CD14-positive monocyte (primary cell): ENCODE data around the gene C19orf33. TPM values are rescaled to one million over a fixed set of nuclear protein-coding genes. Genes with fewer than 3 reads are reported as not detected.

Experiments
- DNase-seq, 3 donors: peaks; one replicate each; pipeline ENCODE4 v3.0.0-alpha.2; 2011 to 2022
- H2AFZ ChIP-seq: 2 replicates; pipeline ENCODE4 v1.6.0; 2012; ENCODE audit warnings: mild to moderate bottlenecking, low read depth, low read length, inconsistent platforms; ENCODE audit not compliant: insufficient read depth, poor library complexity, severe bottlenecking
- H3K27ac ChIP-seq, 2 donors: 1 replicate in 1 of 2; 2 replicates in 1 of 2; pipeline ENCODE4 v1.5.1; 2012 to 2013; ENCODE audit warnings: low read length in 2 of 2, control low read depth in 1 of 2, inconsistent platforms in 1 of 2, low read depth in 1 of 2, mild to moderate bottlenecking in 1 of 2
- H3K27me3 ChIP-seq, 2 donors: one replicate each; pipeline versions ENCODE4 v1.6.0 to v1.6.1; 2011 to 2013; ENCODE audit warnings: low read length in 2 of 2; ENCODE audit not compliant: control insufficient read depth in 2 of 2, insufficient read depth in 2 of 2
- H3K36me3 ChIP-seq, 2 donors: replicated peaks in 1 of 2; 1 replicate in 1 of 2; 2 replicates in 1 of 2; pipeline versions ENCODE4 v1.5.1 to v1.6.1; 2012 to 2013; ENCODE audit warnings: low read length in 2 of 2, control low read depth in 1 of 2, inconsistent platforms in 1 of 2, mild to moderate bottlenecking in 1 of 2; ENCODE audit not compliant: insufficient read depth in 2 of 2, control insufficient read depth in 1 of 2
- H3K4me1 ChIP-seq, 2 donors: 1 replicate in 1 of 2; 2 replicates in 1 of 2; pipeline versions ENCODE4 v1.5.1 to v1.6.1; 2012 to 2013; ENCODE audit warnings: low read length in 2 of 2, control low read depth in 1 of 2, inconsistent platforms in 1 of 2, mild to moderate bottlenecking in 1 of 2, moderate library complexity in 1 of 2; ENCODE audit not compliant: insufficient read depth in 2 of 2, control insufficient read depth in 1 of 2
- H3K4me2 ChIP-seq: replicated peaks from 2 replicates; pipeline ENCODE3; 2012; ENCODE audit warnings: low read length, moderate library complexity, mild to moderate bottlenecking; ENCODE audit not compliant: poor library complexity, severe bottlenecking; ENCODE audit errors: extremely low read depth
- H3K4me3 ChIP-seq, 3 experiments: fragments of 200-600 bp in 1 of 3; sonication (generic) in 1 of 3; replicated peaks in 1 of 3; 1 replicate in 2 of 3; 2 replicates in 1 of 3; pipeline ENCODE4 v1.5.1; 2011 to 2013; ENCODE audit warnings: low read length in 3 of 3, mild to moderate bottlenecking in 3 of 3, control low read depth in 2 of 3, low read depth in 2 of 3, inconsistent platforms in 1 of 3, moderate library complexity in 1 of 3
- H3K79me2 ChIP-seq: 2 replicates; pipeline ENCODE4 v1.6.0; 2012; ENCODE audit warnings: mild to moderate bottlenecking, control low read depth, inconsistent platforms, low read length, moderate library complexity; ENCODE audit not compliant: insufficient read depth
- H3K9ac ChIP-seq: 2 replicates; pipeline ENCODE4 v1.6.0; 2017; ENCODE audit warnings: low read length, mild to moderate bottlenecking; ENCODE audit not compliant: insufficient read depth, poor library complexity, severe bottlenecking
- H3K9me3 ChIP-seq, 2 donors: replicated peaks in 1 of 2; 1 replicate in 1 of 2; 2 replicates in 1 of 2; pipeline versions ENCODE4 v1.5.1 to v1.6.1; 2012 to 2013; ENCODE audit warnings: low read length in 2 of 2, control low read depth in 1 of 2; ENCODE audit not compliant: control insufficient read depth in 1 of 2, insufficient read depth in 1 of 2
- H4K20me1 ChIP-seq: 2 replicates; pipeline ENCODE4 v1.6.0; 2012; ENCODE audit warnings: mild to moderate bottlenecking, low read length, control low read depth, moderate library complexity; ENCODE audit not compliant: insufficient read depth
- H3K27ac Mint-ChIP-seq, 7 donors: one replicate each; pipeline ENCODE4 v1.8.0; 2020; ENCODE audit warnings: mild to moderate bottlenecking in 7 of 7, mixed read lengths in 7 of 7, moderate library complexity in 6 of 7, inconsistent platforms in 2 of 7
- H3K27me3 Mint-ChIP-seq, 3 donors: one replicate each; pipeline ENCODE4 v1.8.0; 2021 to 2022; ENCODE audit warnings: low read depth in 3 of 3, mild to moderate bottlenecking in 3 of 3, mixed read lengths in 3 of 3, moderate library complexity in 3 of 3, inconsistent platforms in 1 of 3
- H3K36me3 Mint-ChIP-seq, 2 donors: one replicate each; pipeline ENCODE4 v1.8.0; 2020; ENCODE audit warnings: mixed read lengths in 2 of 2, inconsistent platforms in 1 of 2, mild to moderate bottlenecking in 1 of 2
- H3K4me1 Mint-ChIP-seq: one replicate; pipeline ENCODE4 v1.8.0; 2020; ENCODE audit warnings: mild to moderate bottlenecking, mixed read lengths
- H3K4me3 Mint-ChIP-seq, 2 donors: one replicate each; pipeline ENCODE4 v1.8.0; 2020; ENCODE audit warnings: mild to moderate bottlenecking in 2 of 2, mixed read lengths in 2 of 2, moderate library complexity in 1 of 2
- H3K9me3 Mint-ChIP-seq, 7 donors: one replicate each; pipeline ENCODE4 v1.8.0; 2020 to 2022; ENCODE audit warnings: mixed read lengths in 7 of 7, mild to moderate bottlenecking in 6 of 7, moderate library complexity in 6 of 7, inconsistent platforms in 2 of 7
- WGBS: methylation state at CpG from one replicate; pipeline ENCODE4 v1.1.5; 2013; ENCODE audit warnings: missing lambda C conversion rate; ENCODE audit not compliant: insufficient coverage; 5-methylcytosine and 5-hydroxymethylcytosine counted together
- intact Hi-C, 2 donors: fragments of 100-400 bp; cut with micrococcal nuclease; formaldehyde crosslinking; loops; one replicate each; pipeline versions ENCODE4 v1.15.0 to v1.15.1; 2023
- polyA plus RNA-seq, 3 donors: library from polyadenylated mRNA; depleted of rRNA in 1 of 3; unstranded in 2 of 3; stranded (reverse) in 1 of 3; fragments of 300-500 nt in 2 of 3; fragments of >200 nt in 1 of 3; fragmentation: Illumina TruSeq in 2 of 3; gene quantifications; 1 replicate in 2 of 3; 2 replicates in 1 of 3; pipeline ENCODE4 v1.2.3, GENCODE V29; 2012 to 2021
- TF ChIP-seq, protein P1 (sequence below): fragments of 200-600 bp; IDR thresholded peaks from one replicate; pipeline ENCODE4 v1.8.0; 2022; ENCODE audit warnings: antibody characterized with exemption, mild to moderate bottlenecking

Gene C19orf33
- polyA plus RNA-seq, 3 donors = 0.43 to 0.73 (median 0.69) TPM

DNA sequence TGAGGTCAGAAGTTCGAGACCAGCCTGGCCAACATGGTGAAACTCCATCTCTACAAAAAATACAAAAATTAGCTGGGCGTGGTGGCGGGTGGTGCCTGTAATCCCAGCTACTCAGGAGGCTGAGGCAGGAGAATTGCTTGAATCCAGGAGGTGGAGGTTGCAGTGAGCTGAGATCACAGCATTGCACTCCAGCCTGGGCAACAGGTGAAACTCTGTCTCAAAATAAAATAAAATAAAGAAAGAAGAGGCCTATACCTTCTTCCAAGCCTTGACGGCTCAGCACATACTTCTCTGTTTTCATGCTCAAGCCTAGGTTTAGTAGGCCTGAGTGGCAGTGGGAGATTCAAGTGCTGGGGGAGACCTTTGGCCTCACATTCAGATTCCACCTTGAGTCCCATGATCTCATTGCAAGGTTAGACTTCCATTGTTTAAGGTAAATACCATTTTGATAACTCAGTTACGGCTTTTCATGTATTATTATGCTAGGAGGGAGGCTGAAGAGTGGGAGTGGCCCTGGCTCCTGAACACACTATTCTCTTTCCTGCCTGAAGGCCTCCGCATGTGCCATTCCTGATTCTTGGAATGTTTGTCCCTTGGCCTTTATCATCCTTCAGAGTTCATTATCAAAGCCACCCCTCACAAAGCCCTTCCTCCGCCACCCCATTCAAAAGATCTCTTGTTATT, 41.3 kb upstream of the C19orf33 start:
- no peak overlapping the region for H2AFZ ChIP-seq
- H3K9me3 ChIP-seq = no peaks in the 10 kb centered on the region
- no peak overlapping the region for H3K4me2 ChIP-seq
- H3K9me3 Mint-ChIP-seq = peaks cover 0 to 2% (median 0%) of the 10 kb centered on the region in 7 donors
- H3K4me1 ChIP-seq = peaks cover 30 to 41% of the 10 kb centered on the region in 2 donors
- H3K36me3 Mint-ChIP-seq = peaks cover 5 to 10% of the 10 kb centered on the region in 2 donors
- H3K27me3 ChIP-seq = peaks cover 0 to 7% of the 10 kb centered on the region in 2 donors
- peaks cover 4 to 17% (median 16%) of the 10 kb centered on the region in 3 donors for H3K27me3 Mint-ChIP-seq
- H3K4me1 Mint-ChIP-seq = peaks cover 39% of the 10 kb centered on the region
- no peaks in the 10 kb centered on the region for H3K36me3 ChIP-seq
- H3K27ac Mint-ChIP-seq = peak overlapping the region in 2 of 7 donors; percentile 69 to 83
- no peak overlapping the region for H3K4me3 ChIP-seq
- peaks cover 10% of the 10 kb centered on the region for H4K20me1 ChIP-seq
- no peak for DNase-seq
- TF ChIP-seq, protein P1, sequence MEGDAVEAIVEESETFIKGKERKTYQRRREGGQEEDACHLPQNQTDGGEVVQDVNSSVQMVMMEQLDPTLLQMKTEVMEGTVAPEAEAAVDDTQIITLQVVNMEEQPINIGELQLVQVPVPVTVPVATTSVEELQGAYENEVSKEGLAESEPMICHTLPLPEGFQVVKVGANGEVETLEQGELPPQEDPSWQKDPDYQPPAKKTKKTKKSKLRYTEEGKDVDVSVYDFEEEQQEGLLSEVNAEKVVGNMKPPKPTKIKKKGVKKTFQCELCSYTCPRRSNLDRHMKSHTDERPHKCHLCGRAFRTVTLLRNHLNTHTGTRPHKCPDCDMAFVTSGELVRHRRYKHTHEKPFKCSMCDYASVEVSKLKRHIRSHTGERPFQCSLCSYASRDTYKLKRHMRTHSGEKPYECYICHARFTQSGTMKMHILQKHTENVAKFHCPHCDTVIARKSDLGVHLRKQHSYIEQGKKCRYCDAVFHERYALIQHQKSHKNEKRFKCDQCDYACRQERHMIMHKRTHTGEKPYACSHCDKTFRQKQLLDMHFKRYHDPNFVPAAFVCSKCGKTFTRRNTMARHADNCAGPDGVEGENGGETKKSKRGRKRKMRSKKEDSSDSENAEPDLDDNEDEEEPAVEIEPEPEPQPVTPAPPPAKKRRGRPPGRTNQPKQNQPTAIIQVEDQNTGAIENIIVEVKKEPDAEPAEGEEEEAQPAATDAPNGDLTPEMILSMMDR = no peak
- 100% methylated on average over 2 of the region's 7 CpGs for WGBS
- H3K79me2 ChIP-seq = peaks cover 18% of the 10 kb centered on the region
- no peak overlapping the region for H3K9ac ChIP-seq
- H3K4me3 Mint-ChIP-seq = no peak overlapping the region
- intact Hi-C loops = no loop called here
- H3K27ac ChIP-seq = no peak overlapping the region

- H3K27me3 Mint-ChIP-seq = peaks cover 6 to 12% (median 12%) of the 10 kb centered on the region in 3 donors
- H3K27me3 ChIP-seq = no peaks in the 10 kb centered on the region
- no peaks in the 10 kb centered on the region for H3K36me3 ChIP-seq
- DNase-seq = peak; percentile 77 to 89 (median 88)
- H3K4me3 Mint-ChIP-seq = peak overlapping the region; percentile 91 to 95
- TF ChIP-seq, protein P1 = no peak
- peak overlapping the region; percentile 82 to 89 for H3K27ac ChIP-seq
- peak overlapping the region; percentile 89 to 96 (median 95) for H3K27ac Mint-ChIP-seq
- peak overlapping the region; percentile 50 to 85 (median 56) for H3K4me3 ChIP-seq
- H3K9me3 Mint-ChIP-seq = peaks cover 0 to 2% (median 0%) of the 10 kb centered on the region in 7 donors
- peaks cover 21% of the 10 kb centered on the region for H3K79me2 ChIP-seq
- no peaks in the 10 kb centered on the region for H3K9me3 ChIP-seq
- H3K4me2 ChIP-seq = peak overlapping the region; percentile 95
- H4K20me1 ChIP-seq = peaks cover 13% of the 10 kb centered on the region
- peaks cover 30 to 44% of the 10 kb centered on the region in 2 donors for H3K4me1 ChIP-seq
- WGBS = 3% methylated on average over 34 of the region's 34 CpGs
- peak overlapping the region; percentile 79 for H3K9ac ChIP-seq
- H2AFZ ChIP-seq = peak overlapping the region; percentile 93
- peaks cover 49% of the 10 kb centered on the region for H3K4me1 Mint-ChIP-seq
- intact Hi-C loops = no loop called here
- H3K36me3 Mint-ChIP-seq = peaks cover 5 to 11% of the 10 kb centered on the region in 2 donors
Measured at GRCh38 chr19:38263689-38264485, 40.2 kb upstream of the C19orf33 start.
